GM10248 (cell line): Measurements from ENCODE around the gene EPHB1.
"Not testable (repeated sequence)": the region's sequence is repeated elsewhere in the genome, so short reads cannot be mapped to it uniquely, and the experiment has no call there.

Experiments
- CTCF ChIA-PET: fragments of 300-600 bp; sonication (Branson Sonifier 250); formaldehyde crosslinking; extraction: SDS; loops from one replicate; lab custom pipeline; 2021; ENCODE audit warnings: antibody characterized with exemption; lab: Yijun Ruan, JAX
- POLR2A ChIA-PET: fragments of 350-650 bp; sonication (Branson Sonifier 250); formaldehyde crosslinking; extraction: SDS; loops from one replicate; lab custom pipeline; 2020; ENCODE audit warnings: antibody characterized with exemption; lab: Yijun Ruan, JAX
- DNase-seq: peaks from one replicate; pipeline ENCODE4 v3.0.0; 2012; ENCODE audit errors: extremely low spot score
- TF ChIP-seq, protein P1 (sequence below): IDR thresholded peaks from 2 replicates; pipeline ENCODE4 v1.5.1; 2012; ENCODE audit warnings: mild to moderate bottlenecking, low read depth; ENCODE audit errors: extremely low read depth, missing control alignments, control extremely low read depth

Gene EPHB1

DNA sequence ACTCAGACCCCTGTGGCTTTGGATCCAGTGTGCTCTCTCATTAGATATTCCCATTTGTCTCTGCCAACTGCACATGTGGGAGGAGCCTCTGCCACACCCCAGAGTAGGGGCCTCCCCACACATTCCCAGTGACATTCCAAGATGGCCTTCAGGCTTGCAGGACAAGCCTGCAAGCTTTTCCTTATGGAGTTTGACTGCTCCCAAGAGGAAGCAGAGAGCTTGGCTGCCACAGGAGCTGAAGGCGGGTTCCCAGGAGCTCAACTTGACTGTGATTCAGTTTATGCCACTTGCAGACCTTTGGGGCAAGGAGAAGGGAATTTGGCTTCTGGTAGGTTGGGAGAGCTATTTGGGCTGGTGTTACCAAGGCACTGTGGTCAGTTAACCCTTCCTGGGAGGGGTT lies 22.5 kb upstream of the EPHB1 start:
- TF ChIP-seq, protein P1, sequence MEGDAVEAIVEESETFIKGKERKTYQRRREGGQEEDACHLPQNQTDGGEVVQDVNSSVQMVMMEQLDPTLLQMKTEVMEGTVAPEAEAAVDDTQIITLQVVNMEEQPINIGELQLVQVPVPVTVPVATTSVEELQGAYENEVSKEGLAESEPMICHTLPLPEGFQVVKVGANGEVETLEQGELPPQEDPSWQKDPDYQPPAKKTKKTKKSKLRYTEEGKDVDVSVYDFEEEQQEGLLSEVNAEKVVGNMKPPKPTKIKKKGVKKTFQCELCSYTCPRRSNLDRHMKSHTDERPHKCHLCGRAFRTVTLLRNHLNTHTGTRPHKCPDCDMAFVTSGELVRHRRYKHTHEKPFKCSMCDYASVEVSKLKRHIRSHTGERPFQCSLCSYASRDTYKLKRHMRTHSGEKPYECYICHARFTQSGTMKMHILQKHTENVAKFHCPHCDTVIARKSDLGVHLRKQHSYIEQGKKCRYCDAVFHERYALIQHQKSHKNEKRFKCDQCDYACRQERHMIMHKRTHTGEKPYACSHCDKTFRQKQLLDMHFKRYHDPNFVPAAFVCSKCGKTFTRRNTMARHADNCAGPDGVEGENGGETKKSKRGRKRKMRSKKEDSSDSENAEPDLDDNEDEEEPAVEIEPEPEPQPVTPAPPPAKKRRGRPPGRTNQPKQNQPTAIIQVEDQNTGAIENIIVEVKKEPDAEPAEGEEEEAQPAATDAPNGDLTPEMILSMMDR, result no peak
- CTCF ChIA-PET, result no interaction called here
- POLR2A ChIA-PET, result no interaction called here
- no peak for DNase-seq

DNA sequence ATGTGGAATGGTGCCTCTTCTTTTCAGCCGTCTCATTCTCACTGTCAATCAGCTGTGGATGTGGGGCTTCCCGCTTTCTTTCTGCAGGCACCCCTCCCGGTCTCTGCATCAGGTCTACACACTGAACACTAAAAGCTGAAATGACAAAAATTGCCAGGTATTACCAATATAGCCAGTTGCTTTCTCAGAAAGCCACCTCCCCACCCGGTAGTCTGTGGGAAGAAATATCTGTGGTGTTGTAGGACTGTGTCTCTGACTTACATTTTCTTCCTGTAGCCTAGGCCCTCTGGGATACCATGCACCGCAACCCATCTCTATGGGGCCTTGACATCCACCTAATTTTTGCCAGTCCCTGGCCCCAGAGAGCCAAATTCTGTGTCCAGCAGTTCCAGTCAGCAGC lies 19.2 kb upstream of the EPHB1 start:
- TF ChIP-seq, protein P1, result no peak
- DNase-seq, result no peak
- CTCF ChIA-PET, result no interaction called here
- POLR2A ChIA-PET, result no interaction called here

GRCh38 chr3:134776518-134776917 lies 18.5 kb upstream of the EPHB1 start:
- ChIA-PET CTCF (no interaction called here), POLR2A (no interaction called here)

GRCh38 chr3:134777341-134777740 lies 17.7 kb upstream of the EPHB1 start:
- ChIA-PET CTCF (no interaction called here), POLR2A (no interaction called here)
- TF ChIP-seq, protein P1, result no peak
- no peak for DNase-seq

More at GRCh38 chr3:134776518-134776917, 18.5 kb upstream of the EPHB1 start:
- TF ChIP-seq, protein P1, result no peak
- no peak for DNase-seq

DNA sequence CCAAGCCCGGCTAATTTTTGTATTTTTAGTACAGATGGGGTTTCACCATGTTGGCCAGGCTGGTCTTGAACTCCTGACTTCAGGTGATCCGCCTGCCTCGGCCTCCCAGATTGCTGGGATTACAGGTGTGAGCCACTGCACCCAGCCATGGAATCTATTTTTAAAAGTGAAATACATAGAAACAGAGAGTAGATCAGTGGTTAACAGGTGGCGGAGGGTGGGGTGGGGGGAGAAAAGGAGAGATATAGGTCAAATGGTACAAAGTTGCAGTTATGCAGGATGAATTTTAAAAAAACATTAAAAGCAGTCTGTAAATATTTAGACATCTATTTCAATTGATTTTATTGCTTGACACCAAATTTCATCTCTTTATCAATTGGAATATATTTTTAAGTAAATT lies 6.8 kb upstream of the EPHB1 start:
- POLR2A ChIA-PET, CTCF ChIA-PET, DNase-seq: not testable (repeated sequence)

- CTCF ChIA-PET, result interaction anchor here (1.0 kb wide), 1 partner anchor 35 kb away, joined by 4 read pairs; no protein-coding TSS in a partner anchor
- POLR2A ChIA-PET, result no interaction called here
Measured at GRCh38 chr3:134790065-134790464, 5.0 kb upstream of the EPHB1 start.

GRCh38 chr3:134791992-134792391 lies 3.1 kb upstream of the EPHB1 start:
- ChIA-PET CTCF (interaction anchor here (1.1 kb wide), 1 partner anchor 1102 kb away, joined by 3 read pairs; no protein-coding TSS in a partner anchor), POLR2A (no interaction called here)
- TF ChIP-seq, protein P1, result no peak
- no peak for DNase-seq

More at GRCh38 chr3:134790065-134790464, 5.0 kb upstream of the EPHB1 start:
- TF ChIP-seq, protein P1, result no peak
- no peak for DNase-seq
